GM19463 (cell line): ENCODE data around the gene TNNI3K.

ENCODE experiments used
- ATAC-seq: cut with Tn5 transposase; IDR thresholded peaks from one replicate; pipeline ENCODE4 v1.9.1; 2021; ENCODE audit warnings: mild to moderate bottlenecking, moderate library complexity; ENCODE audit not compliant: unreplicated experiment

Gene TNNI3K

GRCh38 chr1:74481607-74482006 is 246.4 kb downstream of the TNNI3K start:
- ATAC-seq = no peak

GRCh38 chr1:74485622-74486021 is 250.4 kb downstream of the TNNI3K start:
- ATAC-seq = no peak

GRCh38 chr1:74486036-74486435 is 250.8 kb downstream of the TNNI3K start:
- ATAC-seq = no peak

- ATAC-seq = no peak
These were observed 261.5 kb downstream of the TNNI3K start for GRCh38 chr1:74496669-74497068.

- ATAC-seq = no peak
These were observed 263.7 kb downstream of the TNNI3K start for GRCh38 chr1:74498901-74499300.

GRCh38 chr1:74502432-74502831 is 267.2 kb downstream of the TNNI3K start:
- ATAC-seq = no peak

- no peak for ATAC-seq
These were observed 267.7 kb downstream of the TNNI3K start for GRCh38 chr1:74502858-74503257.

GRCh38 chr1:74504125-74504932 is 269.1 kb downstream of the TNNI3K start:
- peak; percentile 97 for ATAC-seq

- ATAC-seq = no peak
These were observed 269.8 kb downstream of the TNNI3K start for GRCh38 chr1:74504933-74505512.

- no peak for ATAC-seq
These were observed 270.9 kb downstream of the TNNI3K start for GRCh38 chr1:74505928-74506710.

- no peak for ATAC-seq
These were observed 273.3 kb downstream of the TNNI3K start for GRCh38 chr1:74508449-74508848.

GRCh38 chr1:74512170-74512915 is 277.2 kb downstream of the TNNI3K start, which contains the start of gene LRRC53:
TSS of gene LRRC53 (minus strand) at chr1:74512611. CDS start at chr1:74483349, 29,262 bp downstream.
- ATAC-seq = no peak

- ATAC-seq = no peak
These were observed 278.5 kb downstream of the TNNI3K start for GRCh38 chr1:74513411-74514300.

GRCh38 chr1:74517599-74518051 is 282.4 kb downstream of the TNNI3K start:
- peak; percentile 78 for ATAC-seq

- ATAC-seq = no peak
These were observed 287.0 kb downstream of the TNNI3K start for GRCh38 chr1:74522148-74522547.

- no peak for ATAC-seq
These were observed 288.8 kb downstream of the TNNI3K start for GRCh38 chr1:74523873-74524480.

GRCh38 chr1:74526708-74527107 is 291.5 kb downstream of the TNNI3K start:
- no peak for ATAC-seq

GRCh38 chr1:74528123-74528522 is 292.9 kb downstream of the TNNI3K start:
- no peak for ATAC-seq

- ATAC-seq = no peak
These were observed 295.7 kb downstream of the TNNI3K start for GRCh38 chr1:74530892-74531291.
